ENCODE measurements around the gene GPR65. TPM values are rescaled to one million over a fixed set of nuclear protein-coding genes. Genes with fewer than 3 reads are reported as not detected.

Gene GPR65
- total RNA-seq, 1 donor = under 0.01 TPM

- TF ChIP-seq, protein P1, sequence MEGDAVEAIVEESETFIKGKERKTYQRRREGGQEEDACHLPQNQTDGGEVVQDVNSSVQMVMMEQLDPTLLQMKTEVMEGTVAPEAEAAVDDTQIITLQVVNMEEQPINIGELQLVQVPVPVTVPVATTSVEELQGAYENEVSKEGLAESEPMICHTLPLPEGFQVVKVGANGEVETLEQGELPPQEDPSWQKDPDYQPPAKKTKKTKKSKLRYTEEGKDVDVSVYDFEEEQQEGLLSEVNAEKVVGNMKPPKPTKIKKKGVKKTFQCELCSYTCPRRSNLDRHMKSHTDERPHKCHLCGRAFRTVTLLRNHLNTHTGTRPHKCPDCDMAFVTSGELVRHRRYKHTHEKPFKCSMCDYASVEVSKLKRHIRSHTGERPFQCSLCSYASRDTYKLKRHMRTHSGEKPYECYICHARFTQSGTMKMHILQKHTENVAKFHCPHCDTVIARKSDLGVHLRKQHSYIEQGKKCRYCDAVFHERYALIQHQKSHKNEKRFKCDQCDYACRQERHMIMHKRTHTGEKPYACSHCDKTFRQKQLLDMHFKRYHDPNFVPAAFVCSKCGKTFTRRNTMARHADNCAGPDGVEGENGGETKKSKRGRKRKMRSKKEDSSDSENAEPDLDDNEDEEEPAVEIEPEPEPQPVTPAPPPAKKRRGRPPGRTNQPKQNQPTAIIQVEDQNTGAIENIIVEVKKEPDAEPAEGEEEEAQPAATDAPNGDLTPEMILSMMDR (IDR thresholded peaks at IDR 0.05; ENCODE audit: insufficient read depth, low read depth, low read length) = no peak
- H3K4me3 ChIP-seq (ENCODE audit: low read depth, low read length) = no peak overlapping the region
- no peak for DNase-seq (ENCODE audit: low read depth)
Observed at GRCh38 chr14:88044776-88045446, 40.0 kb downstream of the GPR65 start.

DNA sequence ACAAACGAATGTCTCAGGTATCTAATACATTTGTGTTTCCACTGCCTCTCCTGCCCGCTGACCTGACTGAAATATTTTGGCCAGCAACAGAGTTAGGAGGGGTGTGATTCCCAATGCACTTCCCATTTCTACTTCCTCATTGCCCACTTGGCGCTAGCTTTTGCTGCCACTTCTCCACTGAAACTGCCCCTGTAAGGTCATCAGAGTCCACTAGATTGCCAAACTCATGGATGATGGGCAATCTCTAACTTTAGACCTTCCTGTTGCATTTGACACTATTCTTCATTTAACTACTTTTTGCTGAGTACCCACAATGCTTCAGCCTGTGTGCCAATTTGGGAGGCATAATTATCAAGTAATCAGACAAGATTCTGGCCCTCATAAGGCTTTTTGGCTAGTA, 40.8 kb downstream of the GPR65 start:
- no peak for DNase-seq (ENCODE audit: low read depth)
- TF ChIP-seq, protein P1 (IDR thresholded peaks at IDR 0.05; ENCODE audit: insufficient read depth, low read depth, low read length) = no peak
- no peak overlapping the region for H3K4me3 ChIP-seq (ENCODE audit: low read depth, low read length)

GRCh38 chr14:88048351-88048750, 43.4 kb downstream of the GPR65 start:
- TF ChIP-seq, protein P1 (IDR thresholded peaks at IDR 0.05; ENCODE audit: insufficient read depth, low read depth, low read length) = no peak
- no peak overlapping the region for H3K4me3 ChIP-seq (ENCODE audit: low read depth, low read length)
- no peak for DNase-seq (ENCODE audit: low read depth)

GRCh38 chr14:88049266-88049665, 44.3 kb downstream of the GPR65 start:
- no peak for DNase-seq (ENCODE audit: low read depth)
- TF ChIP-seq, protein P1 (IDR thresholded peaks at IDR 0.05; ENCODE audit: insufficient read depth, low read depth, low read length) = no peak
- H3K4me3 ChIP-seq (ENCODE audit: low read depth, low read length) = no peak overlapping the region

DNA sequence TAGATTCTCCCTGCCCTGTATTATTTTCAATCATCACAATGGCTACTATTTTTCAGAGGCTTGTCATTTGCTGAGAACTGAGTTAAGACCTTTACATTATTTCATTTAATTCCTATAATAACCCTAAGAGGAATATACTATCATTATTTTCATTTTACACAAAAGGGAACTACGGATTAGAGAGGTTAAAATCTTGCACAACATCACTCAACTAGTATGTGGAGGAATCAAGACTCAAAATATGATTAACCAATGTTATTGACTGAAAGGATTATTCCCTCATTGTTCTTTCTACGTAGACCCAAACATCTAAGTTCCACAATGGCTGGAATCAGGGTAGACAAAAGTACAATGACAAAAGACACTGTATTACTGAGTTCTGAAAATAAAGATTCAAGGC, 45.0 kb downstream of the GPR65 start:
- no peak overlapping the region for H3K4me3 ChIP-seq (ENCODE audit: low read depth, low read length)
- DNase-seq (ENCODE audit: low read depth) = no peak
- TF ChIP-seq, protein P1 (IDR thresholded peaks at IDR 0.05; ENCODE audit: insufficient read depth, low read depth, low read length) = no peak

DNA sequence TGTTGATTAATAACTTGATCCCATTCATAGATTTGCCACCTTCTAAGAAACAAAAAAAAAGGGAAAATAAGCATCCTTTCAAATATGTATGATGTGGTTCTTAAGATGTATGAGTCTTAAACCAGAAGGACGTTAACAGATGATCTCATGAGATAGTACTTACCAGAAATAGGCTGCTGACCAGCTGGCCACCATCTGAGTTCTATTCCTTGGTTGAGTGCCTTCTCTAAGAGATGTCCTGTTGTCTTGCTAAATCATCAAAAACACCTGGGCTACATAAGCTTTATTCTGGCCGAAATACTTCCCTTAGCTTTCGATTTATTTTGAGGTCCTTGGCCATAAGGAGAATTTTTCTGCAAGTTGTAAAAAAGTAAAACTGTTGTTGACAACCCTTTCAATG, 55.6 kb downstream of the GPR65 start:
- no peak for DNase-seq (ENCODE audit: low read depth)
- TF ChIP-seq, protein P1 (IDR thresholded peaks at IDR 0.05; ENCODE audit: insufficient read depth, low read depth, low read length) = no peak
- H3K4me3 ChIP-seq (ENCODE audit: low read depth, low read length) = no peak overlapping the region

DNA sequence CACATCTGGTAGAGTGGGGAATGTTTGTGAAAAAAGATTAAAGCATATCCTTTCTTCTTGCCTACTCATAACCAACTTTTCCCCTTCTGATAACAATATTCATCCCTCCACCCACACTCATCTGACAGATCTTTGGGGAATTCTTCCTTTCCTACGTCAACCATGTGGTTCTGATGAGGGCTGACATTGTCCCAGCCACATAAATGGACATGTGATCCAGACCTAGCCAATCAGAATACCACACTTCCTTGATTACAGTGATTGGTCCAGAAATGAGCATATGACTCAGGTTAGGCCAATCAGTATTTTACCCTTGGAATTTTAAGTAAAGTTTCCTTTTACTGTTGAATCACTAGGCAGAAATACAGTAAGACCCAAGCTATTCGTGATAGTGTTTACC, 58.9 kb downstream of the GPR65 start:
- H3K4me3 ChIP-seq (ENCODE audit: low read depth, low read length) = no peak overlapping the region
- TF ChIP-seq, protein P1 (IDR thresholded peaks at IDR 0.05; ENCODE audit: insufficient read depth, low read depth, low read length) = no peak

More for the DNA sequence above, 58.9 kb downstream of the GPR65 start:
- DNase-seq (ENCODE audit: low read depth) = no peak
